Keratinocyte (primary cell): ENCODE data around the gene SAMD11. TPM values are rescaled to one million over a fixed set of nuclear protein-coding genes. Genes with fewer than 3 reads are reported as not detected.

Source experiments
- DNase-seq: peaks from one replicate; pipeline ENCODE4 v3.0.0-alpha.2; 2011; ENCODE audit warnings: low read depth, missing footprints, low spot score
- FAIRE-seq: peaks from 2 replicates; lab custom pipeline; 2011; peaks lifted over from hg19 to GRCh38; lab: Jason Lieb, UNC
- H2AFZ ChIP-seq: 2 replicates; pipeline ENCODE4 v1.6.0; 2012; ENCODE audit warnings: low read length, control low read depth, inconsistent platforms; ENCODE audit not compliant: control insufficient read depth
- H3K27ac ChIP-seq: 2 replicates; pipeline ENCODE4 v1.5.1; 2011; ENCODE audit warnings: low read length; ENCODE audit not compliant: control insufficient read depth, insufficient read depth
- H3K27me3 ChIP-seq: 3 replicates; pipeline ENCODE4 v1.6.0; 2011; ENCODE audit warnings: low read length; ENCODE audit not compliant: control insufficient read depth, insufficient read depth; ENCODE audit errors: extremely low read depth
- H3K36me3 ChIP-seq, 2 experiments: 2 replicates in 1 of 2; 3 replicates in 1 of 2; pipeline ENCODE4 v1.5.1; 2011; ENCODE audit warnings: low read length in 2 of 2, mild to moderate bottlenecking in 1 of 2; ENCODE audit not compliant: control insufficient read depth in 2 of 2, insufficient read depth in 2 of 2; ENCODE audit errors: extremely low read depth in 1 of 2
- H3K4me1 ChIP-seq: 3 replicates; pipeline ENCODE4 v1.5.1; 2011; ENCODE audit warnings: low read length; ENCODE audit not compliant: control insufficient read depth, insufficient read depth; ENCODE audit errors: extremely low read depth
- H3K4me2 ChIP-seq: 3 replicates; pipeline ENCODE4 v1.6.0; 2011; ENCODE audit warnings: low read depth, low read length; ENCODE audit not compliant: control insufficient read depth, insufficient read depth; ENCODE audit errors: extremely low read depth
- H3K4me3 ChIP-seq, 3 experiments: fragments of 200-600 bp in 1 of 3; sonication (generic) in 1 of 3; 2 replicates in 2 of 3; 3 replicates in 1 of 3; pipeline ENCODE4 v1.5.1; 2011 to 2016; ENCODE audit warnings: low read length in 3 of 3, mild to moderate bottlenecking in 3 of 3, control low read depth in 2 of 3, inconsistent platforms in 1 of 3, low read depth in 1 of 3, mixed read lengths in 1 of 3, mixed run types in 1 of 3, moderate library complexity in 1 of 3; ENCODE audit not compliant: control insufficient read depth in 2 of 3, insufficient read depth in 2 of 3; ENCODE audit errors: extremely low read depth in 1 of 3
- H3K79me2 ChIP-seq: 2 replicates; pipeline ENCODE4 v1.6.0; 2012; ENCODE audit warnings: low read length; ENCODE audit not compliant: control insufficient read depth, insufficient read depth
- H3K9ac ChIP-seq: 3 replicates; pipeline ENCODE4 v1.6.0; 2011; ENCODE audit warnings: low read length; ENCODE audit not compliant: control insufficient read depth, insufficient read depth; ENCODE audit errors: extremely low read depth
- H3K9me1 ChIP-seq: 3 replicates; pipeline ENCODE4 v1.6.0; 2011; ENCODE audit warnings: low read length; ENCODE audit not compliant: control insufficient read depth, insufficient read depth; ENCODE audit errors: extremely low read depth
- H3K9me3 ChIP-seq: 2 replicates; pipeline ENCODE4 v1.5.1; 2012; ENCODE audit warnings: low read depth, low read length; ENCODE audit not compliant: control insufficient read depth
- H4K20me1 ChIP-seq: 3 replicates; pipeline ENCODE4 v1.6.0; 2011; ENCODE audit warnings: low read length; ENCODE audit not compliant: control insufficient read depth, insufficient read depth; ENCODE audit errors: extremely low read depth
- CTCF ChIP-seq, 3 experiments: IDR thresholded peaks in 1 of 3; conservative IDR thresholded peaks in 1 of 3; optimal IDR thresholded peaks in 1 of 3; 2 replicates in 2 of 3; 3 replicates in 1 of 3; pipeline versions ENCODE3 to v1.5.1; 2011; ENCODE audit warnings: low read length in 3 of 3, mild to moderate bottlenecking in 3 of 3, moderate library complexity in 2 of 3, control low read depth in 1 of 3, inconsistent platforms in 1 of 3; ENCODE audit not compliant: insufficient read depth in 2 of 3; ENCODE audit errors: extremely low read depth in 1 of 3
- EZH2 ChIP-seq: IDR thresholded peaks from one replicate; pipeline ENCODE4 v1.6.1; 2012; ENCODE audit warnings: inconsistent platforms, mild to moderate bottlenecking, low read length, moderate library complexity
- dilution Hi-C: fragments of 300-500 bp; cut with MboI; formaldehyde crosslinking; loops from one replicate; pipeline ENCODE4 v1.7.0; 2020; ENCODE audit warnings: low sequenced_read_pairs; ENCODE audit not compliant: extremely low pct_ligation_motif_present
- polyA plus RNA-seq, 5 experiments: library from polyadenylated mRNA; depleted of rRNA in 3 of 5; stranded (reverse) in 3 of 5; stranded (forward) in 1 of 5; unstranded in 1 of 5; fragments of >200 nt; gene quantifications; 1 replicate in 1 of 5; 2 replicates in 3 of 5; 3 replicates in 1 of 5; pipeline versions ENCODE4 v1.2.1 to v1.2.3, GENCODE V29; 2011 to 2012; ENCODE audit warnings: missing spikeins in 2 of 5, low read depth in 1 of 5, low replicate concordance in 1 of 5

SAMD11 gene
- polyA plus RNA-seq, 1 donor (not counting 4 experiments of a cell fraction or from before 2014, with no cell fraction given): not detected

DNA sequence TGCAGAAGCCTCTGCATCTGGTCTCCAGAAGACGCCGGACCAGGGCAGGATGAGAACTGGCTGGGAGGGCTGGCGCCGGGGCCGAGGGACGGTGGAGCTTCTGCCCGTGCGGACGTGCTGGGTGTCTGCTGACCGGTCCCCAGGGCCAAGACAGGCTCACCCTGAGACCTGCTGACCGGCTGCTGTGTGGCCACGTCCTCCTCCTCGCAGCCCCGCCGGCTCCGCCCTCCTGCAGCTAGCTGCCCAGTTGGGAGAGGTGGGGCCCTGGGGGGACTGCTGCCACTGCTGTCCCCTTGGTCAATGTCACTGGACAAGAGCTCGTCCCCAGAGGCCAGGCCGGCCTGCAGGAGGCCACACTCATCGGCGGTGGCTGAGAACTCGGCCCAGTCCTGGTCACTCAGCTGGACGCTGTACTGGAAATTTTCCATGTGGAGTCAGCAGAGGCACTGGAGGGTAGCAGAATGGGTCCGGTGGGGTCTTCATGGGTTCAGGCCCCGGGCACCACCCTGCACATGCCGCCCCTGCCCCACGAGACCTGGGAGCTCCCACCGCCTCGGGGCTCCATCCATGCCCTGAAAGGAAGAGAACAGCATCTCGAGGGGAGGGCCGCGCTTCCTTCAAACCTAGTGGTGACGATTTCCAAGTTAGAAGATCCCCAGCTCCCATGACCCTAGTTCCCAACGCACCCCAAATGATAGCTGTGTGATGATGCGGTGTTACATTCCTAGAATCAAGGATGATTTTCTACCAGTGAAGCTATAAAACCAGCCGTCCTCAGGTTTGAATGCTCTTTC is 57.1 kb downstream of the SAMD11 start:
- no peak for FAIRE-seq
- no peaks in the 10 kb centered on the region for H3K79me2 ChIP-seq

GRCh38 chr1:981491-981954 is 57.8 kb downstream of the SAMD11 start:
- Histone ChIP-seq H2AFZ (no peak overlapping the region), H3K79me2 (no peaks in the 10 kb centered on the region), H3K27ac (no peak overlapping the region), H3K36me3 (no peaks in the 10 kb centered on the region), H3K27me3 (peaks cover 51% of the 10 kb centered on the region), H3K9ac (no peak overlapping the region), H3K4me3 (no peak overlapping the region), H3K4me1 (no peaks in the 10 kb centered on the region), H3K4me2 (no peak overlapping the region), H3K9me3 (no peaks in the 10 kb centered on the region), H3K9me1 (no peaks in the 10 kb centered on the region), H4K20me1 (no peaks in the 10 kb centered on the region)
- DNase-seq (no peak), FAIRE-seq (no peak)
- dilution Hi-C loops: no loop called here
- TF ChIP-seq EZH2: no peak
- no peak for TF ChIP-seq CTCF (optimal IDR thresholded peaks at IDR 0.05 in 1 of 3, IDR thresholded peaks at IDR 0.05 in 1 of 3, conservative IDR thresholded peaks at IDR 0.05 in 1 of 3; ENCODE audit: extremely low read depth in 1 of 3, insufficient read depth in 2 of 3, low read length in 3 of 3)

More for the DNA sequence above, 57.1 kb downstream of the SAMD11 start:
- TF ChIP-seq EZH2 (no peak), CTCF (optimal IDR thresholded peaks at IDR 0.05 in 1 of 3, IDR thresholded peaks at IDR 0.05 in 1 of 3, conservative IDR thresholded peaks at IDR 0.05 in 1 of 3; ENCODE audit: extremely low read depth in 1 of 3, insufficient read depth in 2 of 3, low read length in 3 of 3) (no peak)
- H3K4me2 ChIP-seq: no peak overlapping the region
- H3K27ac ChIP-seq: no peak overlapping the region
- peaks cover 4% of the 10 kb centered on the region for H3K4me1 ChIP-seq
- peaks cover 50% of the 10 kb centered on the region for H3K27me3 ChIP-seq
- no peak overlapping the region for H2AFZ ChIP-seq
- dilution Hi-C loops: no loop called here
- H3K9me1 ChIP-seq: no peaks in the 10 kb centered on the region
- H3K9me3 ChIP-seq: no peaks in the 10 kb centered on the region
- no peaks in the 10 kb centered on the region for H3K36me3 ChIP-seq
- no peak overlapping the region for H3K9ac ChIP-seq
- no peak for DNase-seq
- no peaks in the 10 kb centered on the region for H4K20me1 ChIP-seq
- no peak overlapping the region for H3K4me3 ChIP-seq
